Activated CD8-positive, alpha-beta memory T cell treated with anti-CD3 and anti-CD28 coated beads, Interleukin-2, amount 50 U/mL, for 48 hours (primary cell): ENCODE results near the gene SLC6A19.
"Not testable (repeated sequence)": the region's sequence is repeated elsewhere in the genome, so short reads cannot be mapped to it uniquely, and the experiment has no call there.

Experiments used
- DNase-seq: peaks from one replicate; pipeline ENCODE4 v3.0.0-alpha.2; 2020

SLC6A19 gene

DNA sequence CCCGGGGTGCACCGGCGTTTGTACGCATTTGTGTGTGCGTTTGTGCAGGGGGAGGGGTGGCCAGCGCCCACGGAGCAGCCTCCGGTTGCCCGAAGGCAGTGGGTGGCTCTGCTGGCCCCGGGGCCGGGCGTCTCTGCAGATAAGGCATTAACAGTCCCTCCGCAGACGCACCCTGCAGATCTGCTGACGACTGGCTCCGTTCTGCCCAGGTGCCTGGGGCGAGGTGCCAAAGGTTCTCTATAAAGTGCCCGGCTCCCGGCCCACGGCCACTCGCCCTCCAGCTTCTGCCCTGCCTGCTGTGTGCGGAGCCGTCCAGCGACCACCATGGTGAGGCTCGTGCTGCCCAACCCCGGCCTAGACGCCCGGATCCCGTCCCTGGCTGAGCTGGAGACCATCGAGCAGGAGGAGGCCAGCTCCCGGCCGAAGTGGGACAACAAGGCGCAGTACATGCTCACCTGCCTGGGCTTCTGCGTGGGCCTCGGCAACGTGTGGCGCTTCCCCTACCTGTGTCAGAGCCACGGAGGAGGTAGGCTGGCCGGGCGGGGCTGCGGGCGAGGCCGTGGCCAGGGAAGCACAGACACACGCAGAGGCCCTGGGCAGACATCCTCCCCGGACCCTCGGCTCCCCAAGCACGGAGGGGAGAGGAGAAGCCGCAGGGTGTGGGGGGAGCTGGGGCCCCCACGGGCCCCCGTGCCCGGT lies at the start of gene SLC6A19:
TSS of gene SLC6A19 (plus strand) at position 269 of the 699 bp plus-strand sequence. CDS start at position 325, 56 bp downstream.
- DNase-seq, result no peak

DNA sequence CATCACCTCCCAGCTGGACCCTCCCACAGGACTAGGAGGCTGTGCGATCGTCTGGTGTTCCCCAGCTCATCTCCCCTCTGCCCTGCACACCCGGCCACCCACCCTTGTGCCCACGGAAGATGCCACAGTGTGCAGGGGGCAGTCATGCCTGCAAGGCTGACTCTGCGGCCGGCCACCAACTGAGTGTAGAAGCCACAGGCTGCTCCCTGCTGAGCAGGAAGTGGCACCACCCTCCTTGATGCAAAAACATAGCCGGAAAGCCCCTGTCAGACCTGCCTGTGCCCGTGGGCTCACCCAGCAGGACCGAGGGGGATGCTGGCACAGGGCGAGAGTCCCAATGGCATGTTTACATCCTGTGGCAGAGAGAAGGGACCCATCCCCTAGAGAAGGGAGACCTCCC lies 49.2 kb upstream of the SLC6A19 start:
- no peak for DNase-seq

GRCh38 chr5:1152771-1153282 lies 48.6 kb upstream of the SLC6A19 start:
- no peak for DNase-seq

DNA sequence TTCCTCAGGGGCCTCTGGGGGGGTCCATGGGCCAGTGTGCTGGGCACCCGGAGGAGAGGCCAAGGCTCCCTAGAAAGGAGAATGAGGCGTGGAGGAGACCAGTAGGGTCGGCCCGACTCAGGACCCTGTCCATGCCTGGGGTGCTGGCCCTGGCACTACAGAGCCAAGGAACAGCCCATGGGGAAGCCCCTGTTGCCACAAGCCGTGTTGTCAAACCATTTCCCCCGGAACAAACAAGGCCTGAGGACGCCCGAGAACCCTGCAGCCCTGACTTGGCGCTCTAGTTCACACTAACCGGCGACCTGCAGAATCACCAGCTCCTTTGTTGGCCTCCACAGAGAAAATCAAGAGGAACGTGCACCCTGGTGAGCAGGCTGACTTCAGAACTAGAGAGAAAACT lies 48.0 kb upstream of the SLC6A19 start:
- DNase-seq, result no peak

DNA sequence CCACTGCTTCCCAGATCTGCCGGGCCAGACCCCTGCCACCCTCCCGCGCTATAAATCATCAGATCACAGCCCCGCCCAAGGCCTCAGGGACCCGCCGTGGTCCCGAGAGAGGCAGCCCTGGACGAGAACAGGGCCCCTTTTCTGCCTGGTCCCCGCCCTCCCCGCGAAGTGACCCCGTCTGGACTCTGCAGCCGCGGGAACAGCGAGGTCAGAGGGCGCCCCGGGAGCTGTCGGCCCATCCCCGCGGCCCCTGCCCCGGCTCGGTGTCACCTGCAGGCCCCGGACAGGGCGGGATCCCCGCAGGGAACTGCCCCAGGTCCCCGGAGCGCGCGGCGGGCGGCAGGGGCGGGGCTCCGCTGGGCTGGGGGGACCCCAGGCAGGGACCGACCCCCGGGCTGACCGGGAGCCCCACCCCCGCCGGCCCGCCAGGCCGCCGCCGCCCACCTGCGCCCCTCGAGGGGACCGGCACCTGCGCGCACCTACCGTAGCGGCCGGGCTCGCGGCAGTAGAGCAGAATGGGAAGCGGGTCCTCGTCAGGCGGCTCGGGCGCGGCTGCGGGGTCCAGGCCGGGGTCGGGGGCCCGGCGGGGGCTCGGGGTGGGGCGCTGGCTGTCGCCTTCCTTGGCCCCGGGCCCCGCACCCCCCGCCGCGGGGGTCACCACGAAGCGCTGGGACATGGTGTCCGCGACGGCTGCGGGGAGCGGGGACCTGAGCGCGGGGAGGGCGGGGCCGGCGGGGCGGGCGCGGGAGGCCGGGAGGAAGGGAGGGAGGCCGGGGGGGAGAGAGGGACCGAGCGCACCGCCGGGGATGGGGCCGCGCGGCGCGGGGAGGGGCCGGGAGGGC lies 46.0 kb upstream of the SLC6A19 start:
- DNase-seq, result no peak

DNA sequence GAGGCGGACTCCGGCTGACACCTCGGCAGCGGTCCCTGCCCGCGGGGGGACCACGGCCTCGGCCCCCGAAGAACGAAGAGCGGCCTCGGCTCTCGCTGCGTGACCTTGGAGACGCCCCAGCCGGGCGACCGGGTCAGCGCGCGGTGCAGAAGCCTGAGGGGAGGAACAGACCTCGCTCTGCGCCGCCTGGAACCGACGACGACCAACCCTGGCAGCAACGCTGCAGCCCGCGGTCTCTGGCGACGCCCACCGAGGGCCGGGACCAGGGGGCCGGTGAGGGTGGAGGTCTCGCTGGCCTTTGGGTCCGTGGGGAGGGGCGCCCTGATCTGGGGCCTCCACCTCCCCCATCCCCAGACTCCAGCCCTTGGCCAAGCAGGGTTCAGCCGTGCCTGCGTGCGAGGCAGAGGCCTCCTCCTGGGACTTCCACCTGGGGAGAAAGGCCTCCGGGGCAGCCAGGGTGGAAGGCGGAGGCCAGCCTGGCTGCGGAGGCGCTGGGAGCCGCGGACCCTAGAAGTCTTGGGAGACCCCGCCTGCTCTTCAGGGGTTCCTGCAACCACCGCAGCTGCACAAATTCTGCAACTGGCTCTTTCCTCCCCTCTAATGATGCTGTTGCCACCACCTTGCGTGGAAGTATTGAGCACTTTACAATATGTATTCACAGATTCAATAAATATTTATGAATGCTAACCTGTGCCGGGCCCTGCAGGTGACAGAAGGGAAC lies 45.2 kb upstream of the SLC6A19 start:
- DNase-seq, result no peak

DNA sequence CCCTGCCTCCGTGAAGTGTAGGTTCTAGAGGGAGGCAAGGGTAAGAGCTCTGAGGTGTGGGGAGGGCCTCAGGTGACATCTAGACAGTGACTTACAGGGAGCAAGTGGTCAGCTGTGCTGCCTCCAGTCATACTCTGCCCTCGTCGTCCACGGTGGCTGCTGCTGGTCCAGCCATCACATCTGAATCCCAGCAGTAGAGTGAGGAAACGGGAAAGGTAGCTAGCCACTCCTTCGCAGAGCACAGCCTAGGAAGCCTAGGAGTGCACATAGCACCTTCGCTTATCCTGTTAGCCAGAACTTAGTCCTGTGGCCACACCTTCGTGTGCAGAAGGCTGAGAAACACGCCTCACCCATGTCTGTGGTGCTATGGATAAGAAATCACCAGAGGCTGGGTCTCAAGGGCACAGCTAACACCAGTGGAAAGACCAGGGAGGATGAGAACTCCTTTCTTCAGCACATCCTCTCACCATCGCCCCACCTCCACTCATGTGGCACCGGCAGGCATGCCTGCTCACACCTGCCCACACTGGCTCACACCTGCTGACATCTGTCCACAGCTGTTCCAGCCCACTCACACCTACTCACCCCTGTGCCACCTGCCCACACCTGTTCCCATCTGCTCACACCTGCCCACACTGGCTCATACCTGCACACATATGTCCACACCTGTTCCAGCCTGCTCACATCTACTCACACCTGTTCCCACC lies 44.5 kb upstream of the SLC6A19 start:
- no peak for DNase-seq

GRCh38 chr5:1157461-1157986 lies 43.9 kb upstream of the SLC6A19 start:
- not testable (repeated sequence) for DNase-seq

GRCh38 chr5:1158647-1159340 lies 42.6 kb upstream of the SLC6A19 start:
- DNase-seq, result no peak

DNA sequence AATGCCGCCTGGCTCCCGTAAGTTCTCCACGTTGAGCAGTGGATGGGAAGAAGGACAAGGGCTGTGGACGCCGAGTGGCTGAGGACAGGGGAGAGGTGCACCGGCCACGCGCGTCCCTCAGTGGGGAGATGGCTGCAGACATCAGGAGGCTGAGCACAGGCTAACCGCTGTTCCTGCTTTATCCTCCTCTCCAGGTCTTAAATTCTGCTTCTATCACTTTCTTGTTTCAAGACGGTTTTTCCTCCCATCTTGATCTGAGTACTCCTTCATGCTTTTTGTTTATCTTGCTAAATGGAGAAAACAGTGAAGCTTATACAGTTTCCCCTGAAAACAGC lies 42.1 kb upstream of the SLC6A19 start:
- DNase-seq, result no peak

DNA sequence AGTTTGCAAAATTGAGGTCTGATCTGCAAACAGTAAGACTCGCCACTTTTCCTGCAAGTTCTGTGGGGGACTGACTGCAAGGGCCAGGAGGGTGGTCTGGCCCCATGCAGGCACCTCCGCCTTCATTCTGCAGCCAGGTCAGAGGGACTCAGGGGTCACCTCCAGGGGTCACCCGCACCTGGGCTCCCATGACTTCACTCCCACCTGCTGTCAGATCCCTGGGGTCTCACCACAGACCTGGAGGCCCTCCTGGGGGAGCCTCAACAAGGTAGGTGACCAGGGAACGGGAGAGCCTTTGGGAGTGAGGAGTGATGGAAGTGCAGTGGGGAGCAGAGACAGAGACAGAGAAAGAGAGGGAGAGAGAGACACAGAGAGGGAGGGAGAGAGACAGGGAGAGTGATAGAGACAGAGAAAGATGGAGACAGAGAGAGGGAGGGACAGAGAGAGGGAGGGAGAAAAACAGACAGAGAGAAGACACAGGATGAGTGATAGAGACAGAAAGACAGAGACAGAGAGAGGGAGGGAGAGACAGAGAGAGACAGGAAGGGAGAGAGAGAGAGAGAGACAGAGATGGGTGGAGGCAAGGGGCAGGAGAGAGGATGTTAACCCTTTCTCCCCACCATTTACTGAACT lies 41.5 kb upstream of the SLC6A19 start:
- DNase-seq, result no peak

DNA sequence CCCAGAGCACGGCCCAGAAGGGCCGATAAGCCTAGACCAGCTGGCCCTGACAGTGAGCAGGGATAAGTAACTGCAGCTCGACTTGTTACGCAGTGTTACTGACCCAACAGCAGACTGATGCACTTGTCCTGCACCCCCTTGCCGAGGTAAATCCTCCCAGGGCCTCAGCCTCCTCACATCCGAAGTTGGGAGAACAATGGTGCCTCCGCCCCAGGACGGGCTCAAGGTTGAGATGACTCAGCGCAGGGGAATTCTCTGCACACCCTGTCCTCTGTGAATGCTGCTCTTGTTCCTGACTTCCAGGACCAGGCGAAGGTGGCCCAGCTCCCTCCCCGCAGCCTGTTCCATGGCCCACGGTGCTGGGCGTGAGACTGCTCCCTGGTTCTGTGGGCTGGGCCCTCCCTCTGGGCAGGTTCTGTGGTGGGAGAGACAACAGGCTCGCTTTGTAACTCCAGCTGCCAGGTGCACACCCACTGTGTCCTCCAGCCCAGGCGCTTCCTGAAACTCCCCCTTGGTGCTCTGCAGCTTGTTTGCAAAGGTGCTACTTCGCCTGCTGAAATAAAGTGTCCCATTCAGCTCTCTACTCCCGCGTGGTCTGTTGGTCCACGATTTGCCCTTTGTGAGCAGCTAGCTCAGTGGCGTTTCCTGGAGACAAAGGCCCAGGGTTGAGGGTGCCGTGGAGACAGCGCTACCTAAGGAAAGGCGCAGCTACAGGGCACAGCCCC lies 40.1 kb upstream of the SLC6A19 start:
- no peak for DNase-seq

- DNase-seq, result no peak
Measured at GRCh38 chr5:1161833-1162229, 39.6 kb upstream of the SLC6A19 start.

GRCh38 chr5:1162276-1162675 lies 39.1 kb upstream of the SLC6A19 start:
- no peak for DNase-seq

GRCh38 chr5:1162751-1163150 lies 38.6 kb upstream of the SLC6A19 start:
- no peak for DNase-seq

- no peak for DNase-seq
Measured at GRCh38 chr5:1163366-1163765, 38.0 kb upstream of the SLC6A19 start.

- DNase-seq, result no peak
Measured at GRCh38 chr5:1163879-1164278, 37.5 kb upstream of the SLC6A19 start.

- no peak for DNase-seq
Measured at GRCh38 chr5:1164696-1165630, 36.4 kb upstream of the SLC6A19 start.

GRCh38 chr5:1165864-1166263 lies 35.5 kb upstream of the SLC6A19 start:
- no peak for DNase-seq

GRCh38 chr5:1166370-1166769 lies 35.0 kb upstream of the SLC6A19 start:
- no peak for DNase-seq
